Vagina (tissue), 2 donors: Measurements from ENCODE around the gene RPH3AL. TPM values are rescaled to one million over a fixed set of nuclear protein-coding genes. Genes with fewer than 3 reads are reported as not detected.

ENCODE experiments used
- DNase-seq, 2 donors: peaks; one replicate each; pipeline ENCODE4 v3.0.0-alpha.2; 2017; ENCODE audit errors: extremely low spot score in 2 of 2
- H3K27ac ChIP-seq: fragments of 200-600 bp; sonication (generic); one replicate; pipeline ENCODE4 v1.5.1; 2019
- H3K27me3 ChIP-seq: fragments of 200-600 bp; sonication (generic); one replicate; pipeline ENCODE4 v1.5.1; 2019
- H3K36me3 ChIP-seq, 2 donors: fragments of 200-600 bp; sonication (generic); one replicate each; pipeline ENCODE4 v1.5.1; 2017 to 2019
- H3K4me1 ChIP-seq: fragments of 200-600 bp; sonication (generic); one replicate; pipeline ENCODE4 v1.5.1; 2019
- H3K4me3 ChIP-seq, 2 donors: fragments of 200-600 bp; sonication (generic); 1 replicate in 1 of 2; 2 replicates in 1 of 2; pipeline ENCODE4 v1.5.1; 2016 to 2019
- H3K9me3 ChIP-seq: fragments of 200-600 bp; sonication (generic); one replicate; pipeline ENCODE4 v1.5.1; 2019
- POLR2A ChIP-seq, 2 donors: fragments of 450-650 bp; IDR thresholded peaks; one replicate each; pipeline ENCODE4 v1.6.1; 2017; ENCODE audit warnings: antibody characterized with exemption in 2 of 2, mild to moderate bottlenecking in 2 of 2, moderate library complexity in 2 of 2
- POLR2AphosphoS5 ChIP-seq, 2 donors: sonication (generic); formaldehyde crosslinking; IDR thresholded peaks; one replicate each; pipeline ENCODE4 v1.9.0; 2017; ENCODE audit warnings: antibody characterized with exemption in 2 of 2, mild to moderate bottlenecking in 2 of 2, low read depth in 1 of 2; ENCODE audit not compliant: insufficient read depth in 1 of 2
- intact Hi-C: fragments of 100-400 bp; cut with DNase I; formaldehyde crosslinking; loops from one replicate; pipeline ENCODE4 v1.15.1; 2023
- total RNA-seq: library from RNA; depleted of rRNA; stranded (reverse); fragments of >200 nt; gene quantifications from one replicate; pipeline ENCODE4 v1.2.3, GENCODE V29; 2016
- TF ChIP-seq, protein P1 (sequence below), 3 experiments: fragments of 450-650 bp in 2 of 3; fragments of 200-600 bp in 1 of 3; sonication (generic) in 1 of 3; IDR thresholded peaks; one replicate each; pipeline ENCODE4 v1.5.1; 2017 to 2019; ENCODE audit warnings: antibody characterized with exemption in 3 of 3, mild to moderate bottlenecking in 2 of 3, moderate library complexity in 2 of 3

Gene RPH3AL
- total RNA-seq, 1 donor from 2014 or later, result 43.5 TPM

DNA sequence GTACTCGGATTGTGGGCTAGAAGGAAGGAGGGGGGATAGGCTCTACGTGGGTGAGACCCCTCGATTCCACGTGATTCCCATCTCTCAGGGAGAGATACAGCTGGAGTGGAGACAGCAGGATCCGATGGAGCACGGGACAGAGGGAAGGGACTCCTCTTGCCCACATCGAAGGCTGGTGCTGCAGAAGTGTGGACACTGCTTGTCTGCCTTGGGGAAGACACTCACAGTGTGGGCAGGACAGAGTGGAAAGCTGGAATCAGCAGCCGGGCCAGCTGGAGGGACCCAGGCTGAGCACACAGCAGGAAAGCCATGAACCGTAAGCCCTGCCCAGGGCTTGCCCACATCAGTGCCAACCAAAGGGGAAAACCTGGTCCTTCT, 42.1 kb upstream of the RPH3AL start:
- TF ChIP-seq, protein P1, sequence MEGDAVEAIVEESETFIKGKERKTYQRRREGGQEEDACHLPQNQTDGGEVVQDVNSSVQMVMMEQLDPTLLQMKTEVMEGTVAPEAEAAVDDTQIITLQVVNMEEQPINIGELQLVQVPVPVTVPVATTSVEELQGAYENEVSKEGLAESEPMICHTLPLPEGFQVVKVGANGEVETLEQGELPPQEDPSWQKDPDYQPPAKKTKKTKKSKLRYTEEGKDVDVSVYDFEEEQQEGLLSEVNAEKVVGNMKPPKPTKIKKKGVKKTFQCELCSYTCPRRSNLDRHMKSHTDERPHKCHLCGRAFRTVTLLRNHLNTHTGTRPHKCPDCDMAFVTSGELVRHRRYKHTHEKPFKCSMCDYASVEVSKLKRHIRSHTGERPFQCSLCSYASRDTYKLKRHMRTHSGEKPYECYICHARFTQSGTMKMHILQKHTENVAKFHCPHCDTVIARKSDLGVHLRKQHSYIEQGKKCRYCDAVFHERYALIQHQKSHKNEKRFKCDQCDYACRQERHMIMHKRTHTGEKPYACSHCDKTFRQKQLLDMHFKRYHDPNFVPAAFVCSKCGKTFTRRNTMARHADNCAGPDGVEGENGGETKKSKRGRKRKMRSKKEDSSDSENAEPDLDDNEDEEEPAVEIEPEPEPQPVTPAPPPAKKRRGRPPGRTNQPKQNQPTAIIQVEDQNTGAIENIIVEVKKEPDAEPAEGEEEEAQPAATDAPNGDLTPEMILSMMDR (IDR thresholded peaks at IDR 0.05), result no peak
- TF ChIP-seq POLR2A (IDR thresholded peaks at IDR 0.05), result no peak
- no peak for TF ChIP-seq POLR2AphosphoS5 (IDR thresholded peaks at IDR 0.05; ENCODE audit: insufficient read depth in 1 of 2, low read depth in 1 of 2)
- Histone ChIP-seq H3K4me1 (no peaks in the 10 kb centered on the region), H3K9me3 (no peaks in the 10 kb centered on the region), H3K27me3 (no peaks in the 10 kb centered on the region), H3K4me3 (no peak overlapping the region), H3K27ac (no peak overlapping the region), H3K36me3 (no peaks in the 10 kb centered on the region)
- DNase-seq, result no peak
- intact Hi-C loops, result no loop called here

DNA sequence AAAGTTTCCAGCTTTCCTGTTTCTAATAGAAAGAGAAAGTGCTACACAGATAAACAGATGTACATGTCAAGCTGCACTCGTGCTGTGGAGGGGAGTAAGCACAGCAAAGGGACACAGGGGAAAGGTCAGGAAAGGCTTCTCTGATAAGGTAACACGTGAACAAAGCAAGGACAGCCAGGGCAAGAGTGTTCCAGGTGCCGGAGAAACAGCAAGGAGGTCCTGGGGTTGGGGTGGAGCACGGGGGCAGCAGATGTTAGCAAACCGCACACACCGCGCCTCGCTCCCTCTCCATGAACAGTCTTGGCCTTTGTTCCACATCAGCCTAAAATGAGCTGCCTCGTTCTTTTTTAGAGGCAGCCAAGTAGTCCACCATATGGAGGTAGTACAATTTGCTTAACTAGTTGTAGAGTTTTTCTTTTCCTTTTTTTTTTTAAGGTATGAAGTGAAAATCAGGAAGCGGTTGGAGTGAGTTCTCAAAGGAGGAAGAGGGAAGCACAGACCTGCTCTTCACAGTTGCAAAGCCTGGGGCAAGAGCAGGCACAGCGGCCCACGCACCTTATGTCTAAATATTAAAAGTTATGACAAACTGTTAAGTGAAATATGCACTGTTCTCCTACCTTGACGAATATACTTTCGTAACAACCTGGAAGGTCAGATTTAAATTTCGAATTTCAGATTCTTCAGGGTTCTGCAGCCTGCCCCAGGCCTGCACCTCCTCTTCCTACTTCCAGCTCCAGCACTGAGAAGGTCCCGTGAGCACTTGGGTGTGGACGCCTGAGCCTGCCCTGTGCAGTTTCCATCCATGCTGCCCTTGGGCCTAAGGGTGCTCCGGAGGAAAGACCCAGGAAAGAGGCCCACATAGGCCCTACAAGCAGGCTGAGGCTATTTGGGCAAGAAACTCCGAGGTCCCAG, 41.5 kb upstream of the RPH3AL start:
- TF ChIP-seq POLR2A (IDR thresholded peaks at IDR 0.05) (no peak), POLR2AphosphoS5 (IDR thresholded peaks at IDR 0.05; ENCODE audit: insufficient read depth in 1 of 2, low read depth in 1 of 2) (no peak)
- TF ChIP-seq, protein P1 (IDR thresholded peaks at IDR 0.05), result no peak
- no peaks in the 10 kb centered on the region for H3K4me1 ChIP-seq
- intact Hi-C loops, result no loop called here

DNA sequence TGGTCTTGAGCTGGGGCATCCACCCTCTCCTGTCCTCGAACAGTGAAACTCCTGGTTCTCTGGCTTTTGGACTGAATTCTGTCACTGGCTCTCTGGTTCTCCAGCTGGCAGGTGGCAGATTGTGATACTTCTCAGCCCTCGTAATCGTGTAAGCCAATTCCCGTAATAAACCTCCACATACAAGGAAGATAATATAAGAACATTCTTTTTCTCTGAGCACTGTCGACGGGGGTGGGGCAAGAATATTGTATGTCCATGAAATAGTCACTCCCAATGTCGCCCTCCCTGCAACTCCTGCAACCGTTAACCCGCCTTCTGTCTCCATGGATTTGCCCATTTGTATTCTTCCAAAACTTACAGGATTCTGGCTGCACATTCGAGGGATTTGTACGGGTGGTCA, 39.2 kb upstream of the RPH3AL start:
- no peaks in the 10 kb centered on the region for H3K9me3 ChIP-seq
- no peak for DNase-seq
- no peak overlapping the region for H3K4me3 ChIP-seq
- no peaks in the 10 kb centered on the region for H3K27me3 ChIP-seq
- TF ChIP-seq, protein P1 (IDR thresholded peaks at IDR 0.05), result no peak
- no peak for TF ChIP-seq POLR2A (IDR thresholded peaks at IDR 0.05)
- H3K4me1 ChIP-seq, result no peaks in the 10 kb centered on the region
- no peak overlapping the region for H3K27ac ChIP-seq
- no peaks in the 10 kb centered on the region for H3K36me3 ChIP-seq
- intact Hi-C loops, result no loop called here

More for the DNA sequence above, 41.5 kb upstream of the RPH3AL start:
- Histone ChIP-seq H3K36me3 (no peaks in the 10 kb centered on the region), H3K4me3 (no peak overlapping the region), H3K27me3 (no peaks in the 10 kb centered on the region), H3K27ac (no peak overlapping the region), H3K9me3 (no peaks in the 10 kb centered on the region)
- DNase-seq, result no peak

DNA sequence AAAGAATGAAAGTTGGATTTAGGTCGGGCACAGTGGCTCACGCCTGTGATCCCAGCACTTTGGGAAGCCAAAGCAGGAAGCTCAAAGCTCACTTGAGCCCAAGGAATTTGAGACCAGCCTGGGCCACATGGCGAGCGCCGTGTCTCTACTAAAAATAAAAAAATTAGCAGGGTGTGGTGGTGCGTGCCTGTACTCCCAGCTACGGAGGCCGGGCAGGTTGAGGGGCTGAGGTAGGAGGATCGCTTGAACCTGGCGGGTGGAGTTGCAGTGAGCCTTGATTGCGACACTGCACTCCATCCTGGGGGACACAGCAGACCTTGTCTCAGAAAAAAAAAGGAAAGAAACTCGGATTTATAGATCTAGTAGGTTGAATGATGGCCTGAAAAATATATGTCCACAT, 37.4 kb upstream of the RPH3AL start:
- Histone ChIP-seq H3K27me3 (no peaks in the 10 kb centered on the region), H3K4me3 (no peak overlapping the region), H3K27ac (no peak overlapping the region), H3K4me1 (peaks cover 6% of the 10 kb centered on the region), H3K36me3 (no peaks in the 10 kb centered on the region), H3K9me3 (no peaks in the 10 kb centered on the region)
- intact Hi-C loops, result no loop called here
- no peak for TF ChIP-seq POLR2AphosphoS5 (IDR thresholded peaks at IDR 0.05; ENCODE audit: insufficient read depth in 1 of 2, low read depth in 1 of 2)
- TF ChIP-seq, protein P1 (IDR thresholded peaks at IDR 0.05), result no peak
- TF ChIP-seq POLR2A (IDR thresholded peaks at IDR 0.05), result no peak
- no peak for DNase-seq

DNA sequence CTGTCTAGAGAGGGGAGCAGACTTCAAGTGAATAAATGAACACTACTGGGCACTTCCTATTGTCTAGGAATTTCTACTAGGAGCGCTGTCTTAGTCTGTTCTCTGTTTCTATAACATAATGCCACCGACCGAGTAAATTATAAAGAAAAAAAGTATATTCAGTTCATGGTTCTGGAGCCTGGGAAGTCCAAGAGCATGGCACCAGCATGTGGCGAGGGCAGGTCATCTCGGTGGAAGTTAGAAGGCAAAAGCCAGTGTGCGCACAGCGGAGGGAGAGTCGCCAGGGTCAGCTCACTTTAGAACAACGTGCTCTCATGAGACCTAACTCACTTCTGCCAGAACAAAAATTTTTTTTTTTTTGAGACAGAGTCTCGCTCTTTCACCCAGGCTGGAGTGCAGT, 35.5 kb upstream of the RPH3AL start:
- H3K9me3 ChIP-seq, result no peaks in the 10 kb centered on the region
- TF ChIP-seq POLR2AphosphoS5 (IDR thresholded peaks at IDR 0.05; ENCODE audit: insufficient read depth in 1 of 2, low read depth in 1 of 2), result no peak
- TF ChIP-seq, protein P1 (IDR thresholded peaks at IDR 0.05), result no peak
- TF ChIP-seq POLR2A (IDR thresholded peaks at IDR 0.05), result no peak
- intact Hi-C loops, result no loop called here
- no peaks in the 10 kb centered on the region for H3K36me3 ChIP-seq
- peaks cover 9% of the 10 kb centered on the region for H3K4me1 ChIP-seq
- DNase-seq, result no peak
- H3K27ac ChIP-seq, result no peak overlapping the region
- no peak overlapping the region for H3K4me3 ChIP-seq
- no peaks in the 10 kb centered on the region for H3K27me3 ChIP-seq
